CD4-positive, CD25-positive, alpha-beta regulatory T cell (primary cell): ENCODE data around the gene ZKSCAN1. TPM values are rescaled to one million over a fixed set of nuclear protein-coding genes. Genes with fewer than 3 reads are reported as not detected.

Source experiments
- ATAC-seq, 2 donors: fragments of 150-1000 bp; cut with Tn5 transposase; one replicate each; pipeline ENCODE4 v1.10.0; 2021; ENCODE audit warnings: low read depth in 2 of 2, moderate number of reproducible peaks in 2 of 2, moderate library complexity in 1 of 2
- DNase-seq, 3 donors: peaks; one replicate each; pipeline versions ENCODE4 v3.0.0 to v3.0.0-alpha.2; 2012 to 2022; ENCODE audit warnings: mixed read lengths in 1 of 3
- H3K27ac ChIP-seq: one replicate; pipeline ENCODE4 v1.7.0; 2013; ENCODE audit warnings: mild to moderate bottlenecking, low read length; ENCODE audit not compliant: insufficient read depth, poor library complexity, severe bottlenecking
- H3K27me3 ChIP-seq: one replicate; pipeline ENCODE4 v1.7.0; 2013; ENCODE audit warnings: low read length; ENCODE audit not compliant: control insufficient read depth, insufficient read depth
- H3K36me3 ChIP-seq: one replicate; pipeline ENCODE4 v1.7.0; 2013; ENCODE audit warnings: mild to moderate bottlenecking, low read length, moderate library complexity; ENCODE audit not compliant: control insufficient read depth, insufficient read depth
- H3K4me1 ChIP-seq: 2 replicates; pipeline ENCODE4 v1.7.0; 2013; ENCODE audit warnings: mild to moderate bottlenecking, low read length; ENCODE audit not compliant: insufficient read depth, control insufficient read depth, poor library complexity, severe bottlenecking
- H3K4me3 ChIP-seq: one replicate; pipeline ENCODE4 v1.7.0; 2013; ENCODE audit warnings: low read depth, mild to moderate bottlenecking, low read length, moderate library complexity
- H3K9me3 ChIP-seq, 2 experiments: 1 replicate in 1 of 2; 2 replicates in 1 of 2; pipeline ENCODE4 v1.7.0; 2013; ENCODE audit warnings: low read length in 2 of 2, mild to moderate bottlenecking in 1 of 2, moderate library complexity in 1 of 2; ENCODE audit not compliant: control insufficient read depth in 2 of 2
- H3K27ac Mint-ChIP-seq, 3 donors: one replicate each; pipeline ENCODE4 v1.8.0; 2020 to 2022; ENCODE audit warnings: mild to moderate bottlenecking in 3 of 3, mixed read lengths in 3 of 3, moderate library complexity in 2 of 3
- H3K27me3 Mint-ChIP-seq: one replicate; pipeline ENCODE4 v1.8.0; 2022; ENCODE audit warnings: mild to moderate bottlenecking, mixed read lengths
- H3K36me3 Mint-ChIP-seq: one replicate; pipeline ENCODE4 v1.8.0; 2020; ENCODE audit warnings: mixed read lengths
- H3K4me1 Mint-ChIP-seq, 4 donors: one replicate each; pipeline ENCODE4 v1.8.0; 2020 to 2022; ENCODE audit warnings: mixed read lengths in 4 of 4, mild to moderate bottlenecking in 1 of 4
- H3K4me3 Mint-ChIP-seq, 4 donors: one replicate each; pipeline ENCODE4 v1.8.0; 2020 to 2022; ENCODE audit warnings: mild to moderate bottlenecking in 4 of 4, mixed read lengths in 4 of 4, moderate library complexity in 3 of 4
- H3K9me3 Mint-ChIP-seq, 7 donors: one replicate each; pipeline ENCODE4 v1.8.0; 2020 to 2022; ENCODE audit warnings: mixed read lengths in 7 of 7, mild to moderate bottlenecking in 3 of 7, moderate library complexity in 2 of 7
- polyA plus RNA-seq, 4 donors: library from polyadenylated mRNA; unstranded; fragments of 300-500 nt; fragmentation: Illumina TruSeq; gene quantifications; one replicate each; pipeline ENCODE4 v1.2.3, GENCODE V29; 2021
- total RNA-seq: library from RNA; stranded (reverse); gene quantifications from one replicate; pipeline ENCODE4 v1.2.3, GENCODE V29; 2022

Gene ZKSCAN1
- total and polyA plus RNA-seq, 5 donors from 2014 or later = 21.6 to 57.8 (median 27.2) TPM

- H3K27ac Mint-ChIP-seq = no peak overlapping the region
- peaks cover 75% of the 10 kb centered on the region for H3K36me3 ChIP-seq
- no peaks in the 10 kb centered on the region for H3K27me3 ChIP-seq
- H3K9me3 ChIP-seq = peaks cover 21 to 31% of the 10 kb centered on the region in 2 experiments
- peaks cover 0 to 6% (median 5%) of the 10 kb centered on the region in 4 donors for H3K4me1 Mint-ChIP-seq
- ATAC-seq (no peak), DNase-seq (no peak)
- H3K4me1 ChIP-seq = no peaks in the 10 kb centered on the region
- H3K27me3 Mint-ChIP-seq = no peaks in the 10 kb centered on the region
- peaks cover 0 to 32% (median 9%) of the 10 kb centered on the region in 7 donors for H3K9me3 Mint-ChIP-seq
- H3K36me3 Mint-ChIP-seq = peaks cover 64% of the 10 kb centered on the region
- no peak overlapping the region for H3K27ac ChIP-seq
- H3K4me3 ChIP-seq = no peak overlapping the region
- peak overlapping the region in 1 of 4 donors; percentile 78 for H3K4me3 Mint-ChIP-seq
Measured at GRCh38 chr7:100072462-100072861, 57.1 kb downstream of the ZKSCAN1 start.

GRCh38 chr7:100074841-100075240 lies 59.4 kb downstream of the ZKSCAN1 start:
- no peak overlapping the region for H3K4me3 ChIP-seq
- Mint-ChIP-seq H3K4me1 (peaks cover 0 to 16% (median 9%) of the 10 kb centered on the region in 4 donors), H3K9me3 (peaks cover 0 to 32% (median 9%) of the 10 kb centered on the region in 7 donors), H3K27me3 (no peaks in the 10 kb centered on the region), H3K36me3 (peaks cover 68% of the 10 kb centered on the region), H3K27ac (no peak overlapping the region), H3K4me3 (no peak overlapping the region)
- peaks cover 84% of the 10 kb centered on the region for H3K36me3 ChIP-seq
- no peak for ATAC-seq
- peaks cover 3% of the 10 kb centered on the region for H3K4me1 ChIP-seq
- no peaks in the 10 kb centered on the region for H3K27me3 ChIP-seq
- H3K9me3 ChIP-seq = peaks cover 21 to 31% of the 10 kb centered on the region in 2 experiments
- no peak overlapping the region for H3K27ac ChIP-seq
- DNase-seq = no peak

GRCh38 chr7:100075418-100075817 lies 60.0 kb downstream of the ZKSCAN1 start:
- Mint-ChIP-seq H3K9me3 (peaks cover 0 to 29% (median 9%) of the 10 kb centered on the region in 7 donors), H3K4me3 (peak overlapping the region in 1 of 4 donors; percentile 14), H3K36me3 (peaks cover 62% of the 10 kb centered on the region), H3K27ac (no peak overlapping the region), H3K27me3 (no peaks in the 10 kb centered on the region), H3K4me1 (peaks cover 0 to 21% (median 12%) of the 10 kb centered on the region in 4 donors)
- peaks cover 21 to 26% of the 10 kb centered on the region in 2 experiments for H3K9me3 ChIP-seq
- no peaks in the 10 kb centered on the region for H3K27me3 ChIP-seq
- H3K27ac ChIP-seq = no peak overlapping the region
- ATAC-seq (no peak), DNase-seq (no peak)
- H3K4me1 ChIP-seq = peaks cover 8% of the 10 kb centered on the region
- no peak overlapping the region for H3K4me3 ChIP-seq
- peaks cover 78% of the 10 kb centered on the region for H3K36me3 ChIP-seq

GRCh38 chr7:100077205-100077604 lies 61.8 kb downstream of the ZKSCAN1 start:
- no peak overlapping the region for H3K4me3 ChIP-seq
- Mint-ChIP-seq H3K27ac (peak overlapping the region in 2 of 3 donors; percentile 44 to 62), H3K27me3 (peaks cover 4% of the 10 kb centered on the region), H3K36me3 (peaks cover 48% of the 10 kb centered on the region), H3K4me1 (peaks cover 6 to 33% (median 17%) of the 10 kb centered on the region in 4 donors), H3K9me3 (peaks cover 0 to 11% (median 0%) of the 10 kb centered on the region in 7 donors), H3K4me3 (no peak overlapping the region)
- peaks cover 3 to 8% of the 10 kb centered on the region in 2 experiments for H3K9me3 ChIP-seq
- no peak for ATAC-seq
- H3K27me3 ChIP-seq = no peaks in the 10 kb centered on the region
- H3K36me3 ChIP-seq = peaks cover 60% of the 10 kb centered on the region
- H3K27ac ChIP-seq = no peak overlapping the region
- DNase-seq = no peak
- peaks cover 22% of the 10 kb centered on the region for H3K4me1 ChIP-seq

- no peak for ATAC-seq
- Histone ChIP-seq H3K4me1 (peaks cover 31% of the 10 kb centered on the region), H3K9me3 (no peaks in the 10 kb centered on the region), H3K27me3 (no peaks in the 10 kb centered on the region), H3K27ac (no peak overlapping the region), H3K4me3 (no peak overlapping the region), H3K36me3 (peaks cover 41% of the 10 kb centered on the region)
- Mint-ChIP-seq H3K27ac (no peak overlapping the region), H3K9me3 (peaks cover 0 to 2% (median 0%) of the 10 kb centered on the region in 7 donors), H3K4me3 (peak overlapping the region; percentile 7 to 81 (median 45)), H3K36me3 (peaks cover 36% of the 10 kb centered on the region), H3K4me1 (peaks cover 6 to 40% (median 21%) of the 10 kb centered on the region in 4 donors), H3K27me3 (peaks cover 12% of the 10 kb centered on the region)
- DNase-seq = no peak
Measured at GRCh38 chr7:100079024-100079560, 63.7 kb downstream of the ZKSCAN1 start.

GRCh38 chr7:100080907-100081534 lies 65.6 kb downstream of the ZKSCAN1 start:
- Histone ChIP-seq H3K4me3 (peak overlapping the region; percentile 83), H3K36me3 (peaks cover 22% of the 10 kb centered on the region), H3K4me1 (peaks cover 31% of the 10 kb centered on the region), H3K27me3 (no peaks in the 10 kb centered on the region), H3K9me3 (no peaks in the 10 kb centered on the region), H3K27ac (peak overlapping the region; percentile 81)
- ATAC-seq (no peak), DNase-seq (no peak)
- Mint-ChIP-seq H3K4me3 (peak overlapping the region; percentile 94 to 96 (median 95)), H3K27me3 (peaks cover 16% of the 10 kb centered on the region), H3K27ac (peak overlapping the region; percentile 82 to 92 (median 91)), H3K9me3 (no peaks in the 10 kb centered on the region), H3K36me3 (peaks cover 19% of the 10 kb centered on the region), H3K4me1 (peaks cover 6 to 36% (median 25%) of the 10 kb centered on the region in 4 donors)

- H3K27me3 ChIP-seq = no peaks in the 10 kb centered on the region
- peaks cover 6 to 36% (median 25%) of the 10 kb centered on the region in 4 donors for H3K4me1 Mint-ChIP-seq
- H3K36me3 ChIP-seq = peaks cover 18% of the 10 kb centered on the region
- H3K4me1 ChIP-seq = peaks cover 31% of the 10 kb centered on the region
- peaks cover 16% of the 10 kb centered on the region for H3K27me3 Mint-ChIP-seq
- no peaks in the 10 kb centered on the region for H3K9me3 Mint-ChIP-seq
- H3K9me3 ChIP-seq = no peaks in the 10 kb centered on the region
- peak within 1 kb of the TSS; percentile 82 to 97 (median 92) for H3K27ac Mint-ChIP-seq
- ATAC-seq (peak; percentile 95 to 96), DNase-seq (peak; percentile 97 to 99 (median 98))
- H3K4me3 ChIP-seq = peak within 1 kb of the TSS; percentile 83
- H3K4me3 Mint-ChIP-seq = peak within 1 kb of the TSS; percentile 94 to 96 (median 95)
- H3K36me3 Mint-ChIP-seq = peaks cover 16% of the 10 kb centered on the region
- peak within 1 kb of the TSS; percentile 81 for H3K27ac ChIP-seq
Measured at GRCh38 chr7:100081535-100082102, 66.2 kb downstream of the ZKSCAN1 start, which contains the start of gene ZNF3. TSS of gene ZNF3 (minus strand) at chr7:100081723. CDS start at chr7:100077357, 4,366 bp downstream.
